Epithelial cell of esophagus (primary cell): ENCODE results near the gene DGKB.

Experiments
- DNase-seq: peaks from one replicate; pipeline ENCODE4 v3.0.0; 2010; ENCODE audit warnings: low read depth
- H3K4me3 ChIP-seq: 2 replicates; pipeline ENCODE4 v1.5.1; 2011; ENCODE audit warnings: mild to moderate bottlenecking, low read length, control low read depth
- TF ChIP-seq, protein P1 (sequence below): IDR thresholded peaks from 2 replicates; pipeline ENCODE4 v1.5.1; 2011; ENCODE audit warnings: low read depth, mild to moderate bottlenecking, low read length, control low read depth, inconsistent platforms; ENCODE audit not compliant: insufficient read depth; ENCODE audit errors: missing control alignments

The DGKB gene

DNA sequence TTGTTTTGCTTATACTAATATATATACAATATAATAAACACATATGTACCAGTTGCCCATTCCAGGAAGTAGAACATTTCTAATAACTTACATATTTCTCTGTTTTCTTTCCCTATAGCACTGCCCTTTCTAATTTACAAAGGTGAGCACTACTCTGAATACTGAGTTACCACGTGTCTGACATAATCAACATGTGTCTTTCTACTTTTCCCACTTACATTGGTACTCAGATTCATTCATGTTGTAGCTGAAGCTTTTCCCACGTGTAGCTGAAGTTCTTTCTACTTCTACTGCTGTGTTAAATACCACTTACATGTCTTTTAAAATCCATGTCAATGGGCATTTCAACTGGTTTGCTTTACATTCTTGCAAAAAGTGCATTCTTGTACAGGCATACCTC lies 317.3 kb downstream of the DGKB start:
- H3K4me3 ChIP-seq = no peak overlapping the region
- TF ChIP-seq, protein P1, sequence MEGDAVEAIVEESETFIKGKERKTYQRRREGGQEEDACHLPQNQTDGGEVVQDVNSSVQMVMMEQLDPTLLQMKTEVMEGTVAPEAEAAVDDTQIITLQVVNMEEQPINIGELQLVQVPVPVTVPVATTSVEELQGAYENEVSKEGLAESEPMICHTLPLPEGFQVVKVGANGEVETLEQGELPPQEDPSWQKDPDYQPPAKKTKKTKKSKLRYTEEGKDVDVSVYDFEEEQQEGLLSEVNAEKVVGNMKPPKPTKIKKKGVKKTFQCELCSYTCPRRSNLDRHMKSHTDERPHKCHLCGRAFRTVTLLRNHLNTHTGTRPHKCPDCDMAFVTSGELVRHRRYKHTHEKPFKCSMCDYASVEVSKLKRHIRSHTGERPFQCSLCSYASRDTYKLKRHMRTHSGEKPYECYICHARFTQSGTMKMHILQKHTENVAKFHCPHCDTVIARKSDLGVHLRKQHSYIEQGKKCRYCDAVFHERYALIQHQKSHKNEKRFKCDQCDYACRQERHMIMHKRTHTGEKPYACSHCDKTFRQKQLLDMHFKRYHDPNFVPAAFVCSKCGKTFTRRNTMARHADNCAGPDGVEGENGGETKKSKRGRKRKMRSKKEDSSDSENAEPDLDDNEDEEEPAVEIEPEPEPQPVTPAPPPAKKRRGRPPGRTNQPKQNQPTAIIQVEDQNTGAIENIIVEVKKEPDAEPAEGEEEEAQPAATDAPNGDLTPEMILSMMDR = no peak
- DNase-seq = no peak

DNA sequence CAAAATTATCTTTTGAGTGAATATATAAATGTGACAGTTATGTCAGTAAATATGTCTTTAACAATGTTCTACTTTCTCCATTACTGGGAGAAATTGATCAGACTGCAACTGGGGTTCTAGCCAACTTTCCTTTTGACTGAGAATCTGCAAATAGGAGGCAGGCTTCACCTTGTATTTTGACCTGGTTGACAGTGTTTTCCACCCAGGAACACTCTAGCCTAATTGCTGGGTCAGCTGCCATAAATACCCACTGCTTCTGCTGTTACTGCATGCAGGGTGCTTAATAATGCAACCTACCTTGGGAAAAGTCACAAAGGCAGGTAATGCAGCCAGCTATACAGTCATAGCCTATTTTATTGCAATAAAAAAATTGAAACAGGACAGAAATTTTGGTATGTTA lies 319.0 kb downstream of the DGKB start:
- TF ChIP-seq, protein P1 = no peak
- no peak for DNase-seq

DNA sequence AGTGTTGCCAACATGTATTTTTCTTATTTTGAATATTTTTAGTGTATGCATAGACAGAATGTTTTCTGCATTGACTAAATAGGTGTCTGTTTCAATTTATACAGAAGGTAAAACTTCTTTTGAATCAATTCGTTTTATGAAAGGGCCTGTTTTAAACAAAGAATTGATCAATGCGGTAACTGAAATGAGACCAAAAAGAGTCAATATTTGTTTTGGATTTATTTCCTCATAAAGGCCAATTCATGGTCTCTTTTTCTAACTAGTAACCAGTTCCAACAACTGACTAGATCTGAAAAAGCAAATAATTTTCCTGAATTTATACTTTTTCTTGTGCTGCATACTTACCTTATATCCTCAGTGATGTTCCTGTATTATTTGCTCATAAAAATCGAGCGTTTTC lies 320.5 kb downstream of the DGKB start:
- H3K4me3 ChIP-seq = no peak overlapping the region
- no peak for DNase-seq
- TF ChIP-seq, protein P1 = no peak

More for the DNA sequence above, 319.0 kb downstream of the DGKB start:
- no peak overlapping the region for H3K4me3 ChIP-seq

DNA sequence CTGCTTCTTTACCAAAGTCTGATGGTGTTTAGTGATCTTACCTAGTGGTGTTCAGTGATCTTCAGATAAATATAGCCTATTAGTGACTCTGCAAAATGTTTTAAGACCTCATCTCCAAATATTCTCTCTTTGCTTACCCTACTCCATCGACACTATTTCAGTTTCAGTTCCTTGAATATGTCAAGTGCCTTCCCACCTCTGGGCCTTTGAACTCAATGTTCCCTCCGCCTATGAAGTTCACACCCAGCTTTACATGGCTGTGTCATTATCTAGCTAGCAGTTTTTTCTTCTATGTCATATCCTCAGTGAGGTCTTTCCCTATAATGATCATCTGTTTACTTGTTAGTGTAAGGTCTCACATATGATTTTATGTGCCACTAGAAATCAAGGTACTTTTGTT lies 322.6 kb downstream of the DGKB start:
- DNase-seq = no peak
- no peak overlapping the region for H3K4me3 ChIP-seq
- TF ChIP-seq, protein P1 = no peak

DNA sequence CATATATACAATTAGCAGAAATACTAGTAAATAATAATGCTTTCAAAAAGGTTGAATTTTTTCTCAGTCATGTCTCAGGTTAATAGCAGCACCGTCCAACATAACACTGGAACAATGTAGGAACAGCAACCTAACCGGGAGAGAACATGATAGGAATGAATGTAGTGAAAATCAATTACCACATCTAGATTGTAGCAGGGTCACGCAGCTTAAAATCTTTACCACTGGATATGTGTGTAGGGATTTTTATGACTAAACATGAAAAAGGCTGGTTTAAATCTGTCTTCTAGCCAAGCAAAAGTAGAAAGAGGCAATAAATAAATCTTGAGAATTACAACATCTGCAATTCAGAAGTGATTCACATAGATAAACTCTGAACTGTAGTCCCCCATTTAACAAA lies 326.0 kb downstream of the DGKB start:
- H3K4me3 ChIP-seq = no peak overlapping the region
- TF ChIP-seq, protein P1 = no peak
- DNase-seq = no peak

DNA sequence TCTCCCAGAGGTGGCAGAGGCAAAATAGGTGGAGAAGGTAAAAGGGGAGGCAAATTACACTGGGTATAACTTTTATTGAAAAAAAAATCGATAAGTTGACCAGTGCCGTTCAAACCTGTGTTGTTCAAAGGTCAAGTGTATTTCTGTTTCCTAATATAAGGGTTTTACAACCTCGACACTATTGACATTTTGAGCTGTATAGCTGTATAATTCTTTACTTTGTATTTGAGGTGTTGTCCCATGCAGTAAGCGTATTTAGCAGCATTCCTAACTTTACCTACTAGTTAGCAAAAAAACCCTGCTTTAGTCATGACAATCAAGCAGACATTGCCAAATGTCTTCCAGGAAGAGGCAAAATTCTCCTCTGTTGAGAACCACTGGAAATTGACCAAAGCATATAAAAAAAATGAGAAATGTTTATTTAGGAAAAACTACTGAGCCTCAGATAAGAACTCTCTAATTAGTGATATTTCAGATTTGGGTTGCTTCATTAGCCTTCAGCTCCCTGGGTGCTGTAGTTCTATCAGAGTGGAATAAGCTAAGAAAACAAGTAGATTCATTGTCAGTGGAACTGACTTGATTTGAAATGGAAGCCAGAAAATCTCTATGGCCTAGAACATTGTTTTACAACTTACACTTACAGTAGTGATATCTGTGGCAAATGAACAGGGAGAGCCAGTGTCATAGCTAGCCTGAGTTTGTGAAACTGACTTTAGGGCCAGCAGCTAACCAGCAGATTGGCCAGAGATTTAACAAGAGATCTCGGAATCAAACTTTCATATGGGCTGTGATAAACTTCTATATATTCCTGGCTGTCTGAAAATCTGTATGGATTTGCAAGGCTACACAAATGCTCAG lies 331.6 kb downstream of the DGKB start:
- no peak for DNase-seq
- H3K4me3 ChIP-seq = no peak overlapping the region

More for the DNA sequence above, 331.6 kb downstream of the DGKB start:
- TF ChIP-seq, protein P1 = no peak
